Right atrium auricular region (tissue), 2 donors: ENCODE measurements around the gene CAPN8. TPM values are rescaled to one million over a fixed set of nuclear protein-coding genes. Genes with fewer than 3 reads are reported as not detected.

ENCODE experiments used
- DNase-seq: peaks from one replicate; pipeline ENCODE4 v3.0.0-alpha.2; 2019; ENCODE audit warnings: low spot score
- H3K27ac ChIP-seq, 2 donors: fragments of 200-600 bp; sonication (generic); 1 replicate in 1 of 2; 2 replicates in 1 of 2; pipeline ENCODE4 v1.5.1; 2016 to 2019
- H3K27me3 ChIP-seq, 2 donors: fragments of 200-600 bp; sonication (generic); one replicate each; pipeline versions ENCODE4 v1.5.1 to v1.6.0; 2017 to 2019
- H3K36me3 ChIP-seq: fragments of 200-600 bp; sonication (generic); one replicate; pipeline ENCODE4 v1.5.1; 2016
- H3K4me1 ChIP-seq, 2 donors: fragments of 200-600 bp; sonication (generic); one replicate each; pipeline versions ENCODE4 v1.5.1 to v1.6.0; 2017 to 2019
- H3K4me3 ChIP-seq, 2 donors: fragments of 200-600 bp; sonication (generic); 1 replicate in 1 of 2; 2 replicates in 1 of 2; pipeline ENCODE4 v1.5.1; 2017 to 2019; ENCODE audit warnings: mild to moderate bottlenecking in 1 of 2, moderate library complexity in 1 of 2
- H3K9me3 ChIP-seq, 2 donors: fragments of 200-600 bp; sonication (generic); one replicate each; pipeline ENCODE4 v1.5.1; 2019
- CTCF ChIP-seq, 2 donors: fragments of 200-600 bp; sonication (generic); IDR thresholded peaks; one replicate each; pipeline ENCODE4 v1.5.1; 2019; ENCODE audit warnings: antibody characterized with exemption in 2 of 2
- total RNA-seq, 2 donors: library from RNA; depleted of rRNA; stranded (reverse); fragments of >200 nt; gene quantifications; one replicate each; pipeline ENCODE4 v1.1.0, GENCODE V29; 2016

CAPN8 gene
- total RNA-seq, 2 donors from 2014 or later: not detected

DNA sequence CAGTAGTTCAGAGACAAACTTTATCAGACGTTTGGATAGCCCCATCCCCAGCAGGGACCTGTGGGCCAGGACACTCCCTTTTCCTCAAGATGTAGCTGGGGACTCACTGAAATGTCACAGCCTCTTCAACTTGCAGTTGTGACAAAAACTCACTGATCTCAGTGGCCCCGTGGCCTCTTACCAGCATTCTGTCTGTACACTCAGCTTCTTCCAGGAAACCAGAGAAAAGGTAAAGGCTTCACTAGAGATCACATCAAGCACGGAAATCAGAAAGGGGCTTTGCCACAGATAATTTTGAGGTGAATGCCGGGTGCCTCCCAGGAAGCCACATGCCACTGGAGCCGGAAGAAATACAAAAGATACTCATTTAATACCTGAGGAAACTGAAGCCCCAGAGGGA is 150.1 kb downstream of the CAPN8 start:
- Histone ChIP-seq H3K36me3 (no peaks in the 10 kb centered on the region), H3K9me3 (no peaks in the 10 kb centered on the region), H3K27ac (no peak overlapping the region), H3K4me3 (no peak overlapping the region), H3K4me1 (no peaks in the 10 kb centered on the region), H3K27me3 (no peaks in the 10 kb centered on the region)
- TF ChIP-seq CTCF (IDR thresholded peaks at IDR 0.05): no peak
- no peak for DNase-seq

DNA sequence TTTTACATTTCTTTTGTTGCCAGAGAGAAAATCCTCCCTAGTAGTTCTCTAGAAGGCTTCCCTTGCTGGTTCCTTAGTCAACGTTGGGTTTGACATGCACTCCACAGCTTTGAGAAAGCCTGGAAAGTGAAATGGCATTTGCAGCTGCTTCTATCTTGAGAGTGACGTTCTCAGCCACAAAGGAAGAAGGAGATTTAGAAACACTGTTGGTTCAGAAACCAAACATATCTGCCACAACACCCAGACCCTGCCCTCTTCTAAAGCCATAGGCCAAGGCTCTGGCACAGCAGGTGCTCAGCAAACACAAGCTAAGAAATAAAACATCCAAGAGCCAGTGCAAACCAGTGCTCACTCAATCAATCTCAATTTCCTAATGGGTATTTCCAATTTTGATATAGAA is 150.9 kb downstream of the CAPN8 start:
- TF ChIP-seq CTCF (IDR thresholded peaks at IDR 0.05): no peak
- H3K27ac ChIP-seq: no peak overlapping the region
- no peaks in the 10 kb centered on the region for H3K36me3 ChIP-seq
- no peak for DNase-seq
- H3K4me3 ChIP-seq: no peak overlapping the region
- H3K4me1 ChIP-seq: no peaks in the 10 kb centered on the region
- no peaks in the 10 kb centered on the region for H3K27me3 ChIP-seq
- H3K9me3 ChIP-seq: no peaks in the 10 kb centered on the region

DNA sequence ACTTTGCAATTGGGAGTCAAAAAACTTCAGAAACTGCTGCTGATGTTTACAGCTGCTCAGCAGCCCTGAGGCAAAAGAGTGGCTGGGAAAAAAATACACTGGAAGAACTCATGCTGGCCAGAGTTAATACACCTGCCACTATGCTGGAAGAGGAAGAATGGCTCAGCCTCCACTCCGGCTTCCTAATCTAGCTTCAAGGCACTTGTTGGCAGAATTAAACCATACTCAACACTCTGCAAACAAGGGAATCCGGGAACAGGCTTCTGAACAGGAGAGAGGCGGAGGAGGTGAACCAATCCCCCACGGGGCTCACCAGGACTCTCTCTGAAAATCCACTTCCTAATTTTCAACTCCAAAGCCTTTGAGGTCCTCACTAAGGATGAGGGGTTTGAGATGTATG is 152.2 kb downstream of the CAPN8 start:
- Histone ChIP-seq H3K4me1 (no peaks in the 10 kb centered on the region), H3K9me3 (no peaks in the 10 kb centered on the region), H3K36me3 (no peaks in the 10 kb centered on the region), H3K27me3 (no peaks in the 10 kb centered on the region), H3K4me3 (no peak overlapping the region), H3K27ac (no peak overlapping the region)
- no peak for DNase-seq
- TF ChIP-seq CTCF (IDR thresholded peaks at IDR 0.05): no peak

DNA sequence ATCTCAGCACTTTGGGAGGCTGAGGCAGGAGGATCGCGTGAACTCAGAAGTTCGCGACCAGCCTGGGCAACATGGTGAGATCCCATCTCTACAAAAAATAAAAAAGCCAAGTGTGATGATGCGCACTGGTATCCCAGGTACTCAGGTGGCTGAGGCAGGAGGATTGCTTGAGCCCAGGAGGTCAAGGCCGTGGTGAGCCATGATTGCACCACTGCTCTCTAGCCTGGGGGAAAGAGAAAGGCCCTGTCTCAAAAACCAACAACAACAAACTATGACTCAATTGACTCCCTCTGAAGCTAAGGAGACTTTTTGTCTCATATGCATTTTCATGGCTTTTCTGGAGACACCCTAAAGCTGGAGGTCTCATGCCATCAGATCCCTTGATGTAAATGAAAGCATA is 153.4 kb downstream of the CAPN8 start:
- H3K27me3 ChIP-seq: no peaks in the 10 kb centered on the region
- H3K4me1 ChIP-seq: no peaks in the 10 kb centered on the region
- no peaks in the 10 kb centered on the region for H3K9me3 ChIP-seq
- no peak for TF ChIP-seq CTCF (IDR thresholded peaks at IDR 0.05)
- no peak for DNase-seq
- no peak overlapping the region for H3K4me3 ChIP-seq
- no peak overlapping the region for H3K27ac ChIP-seq
- H3K36me3 ChIP-seq: no peaks in the 10 kb centered on the region

DNA sequence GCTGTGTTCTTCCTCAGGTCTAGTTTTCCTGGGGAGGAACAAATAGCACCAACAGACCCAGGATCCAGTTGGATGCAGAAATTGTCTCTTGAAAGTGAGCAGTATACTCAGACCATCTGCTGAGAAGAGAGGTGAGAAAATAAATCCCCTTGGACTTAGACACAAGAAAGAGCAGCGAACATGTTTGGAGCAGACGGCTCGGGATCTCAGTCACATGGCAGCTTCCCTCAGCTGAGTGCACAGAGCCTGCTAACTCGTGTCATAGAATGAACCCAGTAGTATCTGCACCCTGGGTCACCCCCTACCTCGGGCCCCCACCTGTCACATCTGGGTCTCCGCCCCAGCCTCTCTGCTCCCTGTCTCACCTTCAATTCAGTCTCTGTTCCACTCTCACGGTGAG is 156.7 kb downstream of the CAPN8 start:
- no peak for TF ChIP-seq CTCF (IDR thresholded peaks at IDR 0.05)
- Histone ChIP-seq H3K4me1 (no peaks in the 10 kb centered on the region), H3K9me3 (no peaks in the 10 kb centered on the region), H3K4me3 (no peak overlapping the region), H3K27me3 (no peaks in the 10 kb centered on the region), H3K36me3 (no peaks in the 10 kb centered on the region), H3K27ac (no peak overlapping the region)
- no peak for DNase-seq

DNA sequence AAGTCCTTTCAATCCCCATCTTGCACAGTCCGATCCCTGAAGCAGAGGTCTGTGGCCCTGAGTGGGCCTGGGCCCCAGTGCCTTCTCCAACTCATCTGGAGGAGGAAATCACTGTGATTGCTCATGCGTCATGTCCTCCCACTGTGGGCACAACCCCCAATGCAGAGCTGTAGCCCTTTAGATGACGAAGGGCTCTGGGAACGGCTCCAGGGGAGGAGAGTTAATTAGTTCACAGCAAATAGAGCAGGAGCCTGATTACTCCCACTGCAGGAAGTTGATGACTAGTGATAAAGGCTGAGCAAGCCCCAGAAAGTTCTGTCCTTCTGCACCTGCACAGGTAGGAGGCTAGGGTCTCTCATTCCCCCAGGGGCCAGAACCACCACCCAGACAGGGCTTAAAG is 160.8 kb downstream of the CAPN8 start:
- H3K36me3 ChIP-seq: no peaks in the 10 kb centered on the region
- DNase-seq: no peak
- H3K4me3 ChIP-seq: no peak overlapping the region
- H3K27ac ChIP-seq: no peak overlapping the region
- H3K27me3 ChIP-seq: no peaks in the 10 kb centered on the region
- H3K9me3 ChIP-seq: no peaks in the 10 kb centered on the region
- no peaks in the 10 kb centered on the region for H3K4me1 ChIP-seq
- no peak for TF ChIP-seq CTCF (IDR thresholded peaks at IDR 0.05)
